Activated naive CD4-positive, alpha-beta T cell treated with anti-CD3 and anti-CD28 coated beads, Interleukin-2, amount 10 ng/mL, durations not matched to agents 7 days and 5 days (primary cell): ENCODE measurements around the gene GRIK4.

Experiments used
- CTCF ChIA-PET: fragments of 350-600 bp; sonication (Branson Sonifier 250); formaldehyde crosslinking; loops from one replicate; lab custom pipeline; 2021; ENCODE audit warnings: antibody characterized with exemption; lab: Charles Lee
- DNase-seq: peaks from one replicate; pipeline ENCODE4 v3.0.0-alpha.2; 2020
- H3K27ac Mint-ChIP-seq: one replicate; pipeline ENCODE4 v1.8.0; 2021; ENCODE audit warnings: mild to moderate bottlenecking, moderate library complexity, mixed read lengths
- H3K27me3 Mint-ChIP-seq: one replicate; pipeline ENCODE4 v1.8.0; 2021; ENCODE audit warnings: mild to moderate bottlenecking, mixed read lengths
- H3K36me3 Mint-ChIP-seq: one replicate; pipeline ENCODE4 v1.8.0; 2021; ENCODE audit warnings: mixed read lengths
- H3K4me1 Mint-ChIP-seq: one replicate; pipeline ENCODE4 v1.8.0; 2021; ENCODE audit warnings: mixed read lengths
- H3K4me3 Mint-ChIP-seq: one replicate; pipeline ENCODE4 v1.8.0; 2021; ENCODE audit warnings: mild to moderate bottlenecking, moderate library complexity, mixed read lengths
- H3K9me3 Mint-ChIP-seq: one replicate; pipeline ENCODE4 v1.8.0; 2021; ENCODE audit warnings: mixed read lengths

The GRIK4 gene

GRCh38 chr11:120723751-120724150 lies 212.2 kb downstream of the GRIK4 start:
- H3K36me3 Mint-ChIP-seq: no peaks in the 10 kb centered on the region
- CTCF ChIA-PET: no interaction called here
- H3K4me3 Mint-ChIP-seq: no peak overlapping the region

GRCh38 chr11:120727752-120728151 lies 216.2 kb downstream of the GRIK4 start:
- Mint-ChIP-seq H3K36me3 (no peaks in the 10 kb centered on the region), H3K4me1 (no peaks in the 10 kb centered on the region), H3K27ac (no peak overlapping the region), H3K9me3 (no peaks in the 10 kb centered on the region), H3K4me3 (no peak overlapping the region), H3K27me3 (peaks cover 10% of the 10 kb centered on the region)
- CTCF ChIA-PET: no interaction called here
- no peak for DNase-seq

More at GRCh38 chr11:120723751-120724150, 212.2 kb downstream of the GRIK4 start:
- no peaks in the 10 kb centered on the region for H3K9me3 Mint-ChIP-seq
- DNase-seq: no peak
- no peaks in the 10 kb centered on the region for H3K27me3 Mint-ChIP-seq
- H3K4me1 Mint-ChIP-seq: no peaks in the 10 kb centered on the region
- no peak overlapping the region for H3K27ac Mint-ChIP-seq

- no peak overlapping the region for H3K4me3 Mint-ChIP-seq
- CTCF ChIA-PET: no interaction called here
- no peaks in the 10 kb centered on the region for H3K4me1 Mint-ChIP-seq
- H3K36me3 Mint-ChIP-seq: no peaks in the 10 kb centered on the region
- no peak overlapping the region for H3K27ac Mint-ChIP-seq
- no peak for DNase-seq
- no peaks in the 10 kb centered on the region for H3K9me3 Mint-ChIP-seq
- H3K27me3 Mint-ChIP-seq: peaks cover 15% of the 10 kb centered on the region
These were observed 223.5 kb downstream of the GRIK4 start for GRCh38 chr11:120735035-120735434.

- Mint-ChIP-seq H3K4me1 (no peaks in the 10 kb centered on the region), H3K36me3 (no peaks in the 10 kb centered on the region), H3K4me3 (no peak overlapping the region), H3K27ac (no peak overlapping the region), H3K9me3 (no peaks in the 10 kb centered on the region), H3K27me3 (peaks cover 6% of the 10 kb centered on the region)
- no peak for DNase-seq
- CTCF ChIA-PET: no interaction called here
These were observed 227.0 kb downstream of the GRIK4 start for GRCh38 chr11:120738516-120739046.

- Mint-ChIP-seq H3K27me3 (peaks cover 9% of the 10 kb centered on the region), H3K4me1 (no peaks in the 10 kb centered on the region), H3K27ac (no peak overlapping the region), H3K36me3 (no peaks in the 10 kb centered on the region), H3K9me3 (no peaks in the 10 kb centered on the region), H3K4me3 (no peak overlapping the region)
- CTCF ChIA-PET: no interaction called here
- no peak for DNase-seq
These were observed 228.2 kb downstream of the GRIK4 start for GRCh38 chr11:120739780-120740179.

GRCh38 chr11:120740380-120740779 lies 228.8 kb downstream of the GRIK4 start:
- no peaks in the 10 kb centered on the region for H3K9me3 Mint-ChIP-seq
- no peak overlapping the region for H3K4me3 Mint-ChIP-seq
- H3K27ac Mint-ChIP-seq: no peak overlapping the region
- H3K36me3 Mint-ChIP-seq: no peaks in the 10 kb centered on the region
- peaks cover 7% of the 10 kb centered on the region for H3K27me3 Mint-ChIP-seq
- no peaks in the 10 kb centered on the region for H3K4me1 Mint-ChIP-seq
- DNase-seq: no peak
- CTCF ChIA-PET: no interaction called here

GRCh38 chr11:120744016-120744994 lies 232.8 kb downstream of the GRIK4 start:
- CTCF ChIA-PET: no interaction called here
- no peak overlapping the region for H3K27ac Mint-ChIP-seq

GRCh38 chr11:120746376-120746775 lies 234.8 kb downstream of the GRIK4 start:
- CTCF ChIA-PET: no interaction called here

More at GRCh38 chr11:120744016-120744994, 232.8 kb downstream of the GRIK4 start:
- peaks cover 9% of the 10 kb centered on the region for H3K27me3 Mint-ChIP-seq
- no peak overlapping the region for H3K4me3 Mint-ChIP-seq
- no peaks in the 10 kb centered on the region for H3K36me3 Mint-ChIP-seq
- H3K9me3 Mint-ChIP-seq: no peaks in the 10 kb centered on the region
- no peak for DNase-seq
- no peaks in the 10 kb centered on the region for H3K4me1 Mint-ChIP-seq

GRCh38 chr11:120746836-120747609 lies 235.5 kb downstream of the GRIK4 start:
- Mint-ChIP-seq H3K36me3 (no peaks in the 10 kb centered on the region), H3K27me3 (peaks cover 13% of the 10 kb centered on the region), H3K4me1 (no peaks in the 10 kb centered on the region), H3K9me3 (no peaks in the 10 kb centered on the region), H3K4me3 (no peak overlapping the region), H3K27ac (no peak overlapping the region)
- no peak for DNase-seq
- CTCF ChIA-PET: no interaction called here

More at GRCh38 chr11:120746376-120746775, 234.8 kb downstream of the GRIK4 start:
- peaks cover 13% of the 10 kb centered on the region for H3K27me3 Mint-ChIP-seq
- no peak overlapping the region for H3K4me3 Mint-ChIP-seq
- no peaks in the 10 kb centered on the region for H3K4me1 Mint-ChIP-seq
- no peak overlapping the region for H3K27ac Mint-ChIP-seq
- no peak for DNase-seq
- no peaks in the 10 kb centered on the region for H3K36me3 Mint-ChIP-seq
- no peaks in the 10 kb centered on the region for H3K9me3 Mint-ChIP-seq

- H3K27ac Mint-ChIP-seq: no peak overlapping the region
- CTCF ChIA-PET: no interaction called here
- H3K4me1 Mint-ChIP-seq: no peaks in the 10 kb centered on the region
- no peaks in the 10 kb centered on the region for H3K36me3 Mint-ChIP-seq
- DNase-seq: no peak
- H3K27me3 Mint-ChIP-seq: peaks cover 13% of the 10 kb centered on the region
- no peak overlapping the region for H3K4me3 Mint-ChIP-seq
- no peaks in the 10 kb centered on the region for H3K9me3 Mint-ChIP-seq
These were observed 236.6 kb downstream of the GRIK4 start for GRCh38 chr11:120747850-120748814.

- Mint-ChIP-seq H3K27me3 (peaks cover 11% of the 10 kb centered on the region), H3K4me1 (no peaks in the 10 kb centered on the region), H3K9me3 (no peaks in the 10 kb centered on the region), H3K36me3 (no peaks in the 10 kb centered on the region), H3K27ac (no peak overlapping the region), H3K4me3 (no peak overlapping the region)
- DNase-seq: no peak
- CTCF ChIA-PET: no interaction called here
These were observed 237.8 kb downstream of the GRIK4 start for GRCh38 chr11:120749395-120749794.

GRCh38 chr11:120750647-120751549 lies 239.3 kb downstream of the GRIK4 start:
- H3K36me3 Mint-ChIP-seq: no peaks in the 10 kb centered on the region
- no peaks in the 10 kb centered on the region for H3K4me1 Mint-ChIP-seq
- CTCF ChIA-PET: no interaction called here
- peaks cover 10% of the 10 kb centered on the region for H3K27me3 Mint-ChIP-seq
- H3K9me3 Mint-ChIP-seq: no peaks in the 10 kb centered on the region
- no peak overlapping the region for H3K27ac Mint-ChIP-seq
- no peak overlapping the region for H3K4me3 Mint-ChIP-seq
- DNase-seq: no peak

GRCh38 chr11:120751550-120751949 lies 240.0 kb downstream of the GRIK4 start:
- Mint-ChIP-seq H3K4me1 (no peaks in the 10 kb centered on the region), H3K4me3 (no peak overlapping the region), H3K27me3 (peaks cover 6% of the 10 kb centered on the region), H3K9me3 (no peaks in the 10 kb centered on the region), H3K36me3 (no peaks in the 10 kb centered on the region), H3K27ac (no peak overlapping the region)
- CTCF ChIA-PET: no interaction called here
- DNase-seq: no peak
